Measurements from ENCODE around the gene TMEM72.
"Not testable (repeated sequence)": the region's sequence is repeated elsewhere in the genome, so short reads cannot be mapped to it uniquely, and the experiment has no call there.

TMEM72 gene
- 0 to 0.06 reads per million in 2 experiments for total RNA-seq

DNA sequence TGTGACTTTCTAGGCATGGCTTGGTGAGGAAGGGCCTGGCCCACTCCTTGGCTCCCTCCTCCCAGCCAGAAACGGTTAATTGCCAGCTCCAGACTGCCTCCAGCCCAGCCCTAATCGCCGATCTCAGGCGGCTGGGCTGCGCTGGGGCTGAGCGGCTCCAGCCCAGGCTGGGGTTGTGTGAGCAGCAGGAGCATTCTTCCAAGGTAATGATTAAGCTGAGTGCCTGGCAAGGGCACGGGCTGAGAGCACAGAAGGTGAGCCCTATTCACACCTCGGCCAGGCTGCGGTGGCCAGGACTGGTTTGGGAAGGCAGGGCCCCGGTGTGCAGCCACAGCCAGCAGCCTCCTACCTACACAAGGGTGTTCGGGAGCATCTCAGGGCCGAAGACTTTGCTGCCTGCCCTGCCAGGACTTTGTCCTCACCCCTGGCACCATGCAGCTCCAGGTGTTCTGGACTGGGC is at the start of gene TMEM72:
TSS of gene TMEM72 (plus strand) at position 257 of the 460 bp plus-strand sequence. CDS start at position 433, 176 bp downstream.
- DNase-seq (ENCODE audit: low read depth) = no peak

GRCh38 chr10:44862006-44862751 is 49.0 kb upstream of the TMEM72 start:
- DNase-seq (ENCODE audit: low read depth) = no peak

GRCh38 chr10:44862924-44863323 is 48.2 kb upstream of the TMEM72 start:
- DNase-seq (ENCODE audit: low read depth) = no peak

GRCh38 chr10:44863344-44864047 is 47.6 kb upstream of the TMEM72 start:
- DNase-seq (ENCODE audit: low read depth) = peak; percentile 31

DNA sequence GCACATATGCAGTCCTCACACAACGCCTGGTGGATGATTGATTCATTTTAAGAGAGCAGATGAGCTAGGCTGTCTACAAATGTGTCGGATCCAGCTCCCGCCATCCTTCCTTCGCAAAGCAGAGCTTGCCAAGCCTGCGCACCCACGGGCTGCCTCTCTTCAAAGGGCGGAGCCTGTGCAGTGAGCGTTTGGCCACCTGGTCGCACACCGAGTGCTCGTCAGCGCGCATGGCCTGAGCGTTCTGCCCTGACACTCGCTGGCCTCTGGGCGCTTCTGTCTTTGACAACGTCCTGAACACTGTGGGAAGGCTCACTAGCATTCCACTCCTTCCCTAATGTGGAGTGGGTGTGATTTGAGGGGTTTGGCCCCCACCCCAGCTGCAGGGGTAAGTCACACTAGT is 47.1 kb upstream of the TMEM72 start:
- no peak for DNase-seq (ENCODE audit: low read depth)

GRCh38 chr10:44864637-44865288 is 46.4 kb upstream of the TMEM72 start:
- peak; percentile 67 for DNase-seq (ENCODE audit: low read depth)

GRCh38 chr10:44865289-44865671 is 45.9 kb upstream of the TMEM72 start:
- DNase-seq (ENCODE audit: low read depth) = no peak

DNA sequence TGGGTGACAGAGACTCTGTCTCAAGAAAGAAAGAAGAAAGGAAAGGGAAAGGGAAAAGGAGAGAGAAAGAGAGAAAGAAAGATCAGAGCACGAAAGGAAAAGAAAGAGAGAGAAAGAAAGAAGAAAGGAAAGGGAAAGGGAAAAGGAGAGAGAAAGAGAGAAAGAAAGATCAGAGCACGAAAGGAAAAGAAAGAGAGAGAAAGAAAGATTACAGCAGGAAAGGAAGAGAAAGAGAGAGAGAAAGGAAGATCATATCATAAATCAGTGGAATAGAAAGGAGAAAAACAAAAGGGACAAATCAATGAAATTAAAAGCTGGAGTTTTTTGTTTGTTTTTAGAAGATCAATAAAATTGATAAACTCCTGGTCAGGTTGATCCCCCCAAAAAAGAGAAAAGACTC is 44.8 kb upstream of the TMEM72 start:
- not testable (repeated sequence) for DNase-seq (ENCODE audit: low read depth)

DNA sequence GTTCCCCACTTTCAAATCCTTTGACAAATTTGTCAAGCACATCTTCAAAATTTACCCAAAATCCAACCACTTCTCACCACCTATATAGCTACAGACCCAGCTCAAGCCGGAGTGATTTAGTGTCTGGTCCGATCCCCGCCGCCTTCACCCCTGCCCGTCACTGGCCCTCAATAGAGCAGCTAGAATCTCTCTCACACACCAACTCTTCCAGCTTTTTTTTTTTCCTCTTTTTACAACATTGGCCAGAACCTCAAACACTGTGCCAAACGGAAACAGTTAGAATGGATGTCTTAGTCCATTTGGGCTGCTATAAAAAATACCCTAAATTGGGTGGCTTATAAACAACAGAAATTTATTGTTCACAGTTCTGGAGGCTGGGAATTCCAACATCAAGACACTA is 41.1 kb upstream of the TMEM72 start:
- no peak for DNase-seq (ENCODE audit: low read depth)

DNA sequence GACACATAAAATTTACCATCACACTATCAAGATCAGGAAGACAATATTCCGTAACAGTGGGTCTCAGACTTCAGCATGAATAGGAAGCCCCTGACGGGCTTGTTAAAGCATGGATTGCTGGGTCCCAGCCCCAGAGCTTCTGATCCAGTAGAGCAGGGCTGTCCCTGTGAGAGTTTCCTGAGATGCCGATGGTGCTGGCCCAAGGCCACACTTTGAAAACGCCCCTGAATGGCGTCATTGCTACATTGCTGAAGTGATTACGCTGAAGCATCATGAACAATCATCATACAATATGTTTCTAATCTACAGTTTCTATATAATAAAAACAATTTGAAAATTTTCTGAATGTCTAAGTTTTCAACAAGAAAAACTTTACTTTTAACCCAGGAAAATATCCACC is 38.0 kb upstream of the TMEM72 start:
- no peak for DNase-seq (ENCODE audit: low read depth)

DNA sequence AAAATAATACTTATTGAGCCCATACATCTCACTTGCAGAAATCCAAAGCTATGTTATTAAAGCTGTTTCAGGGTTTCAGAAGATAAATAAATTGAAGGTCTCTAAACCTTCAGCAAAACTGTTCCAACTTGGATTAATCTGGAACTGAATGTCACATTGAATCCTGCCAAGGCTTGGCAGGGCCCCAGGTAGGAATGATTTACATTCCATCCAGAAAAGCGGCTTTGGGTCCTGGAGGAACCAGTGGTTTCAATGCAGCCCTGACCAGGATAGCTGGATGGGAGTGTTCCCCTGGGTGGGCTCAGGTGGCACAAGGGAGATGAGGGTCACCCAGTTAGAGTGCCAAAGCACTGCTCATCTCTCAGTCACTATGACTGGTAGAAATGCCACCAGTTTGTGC is 37.0 kb upstream of the TMEM72 start:
- no peak for DNase-seq (ENCODE audit: low read depth)

- peak; percentile 60 for DNase-seq (ENCODE audit: low read depth)
These were observed 32.2 kb upstream of the TMEM72 start for GRCh38 chr10:44878706-44879530.

DNA sequence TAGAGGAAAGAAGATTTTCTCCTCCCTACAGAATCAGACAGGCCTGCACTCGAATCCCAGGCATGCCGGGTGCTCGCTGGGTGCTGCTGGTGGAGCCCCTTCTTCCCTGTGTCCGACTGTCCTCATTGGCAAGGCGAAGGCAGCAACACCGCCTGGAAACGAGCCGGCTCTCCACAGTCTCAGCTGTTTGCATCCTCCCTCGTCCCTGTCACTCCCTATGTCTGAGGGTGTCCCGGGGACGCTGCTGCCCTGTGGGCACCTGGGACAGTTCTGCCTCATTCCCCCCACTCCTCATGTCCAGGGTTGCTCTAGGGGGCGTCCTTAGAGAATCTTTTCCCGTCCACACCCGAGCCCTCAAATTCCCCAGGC is 31.6 kb upstream of the TMEM72 start:
- no peak for DNase-seq (ENCODE audit: low read depth)

DNA sequence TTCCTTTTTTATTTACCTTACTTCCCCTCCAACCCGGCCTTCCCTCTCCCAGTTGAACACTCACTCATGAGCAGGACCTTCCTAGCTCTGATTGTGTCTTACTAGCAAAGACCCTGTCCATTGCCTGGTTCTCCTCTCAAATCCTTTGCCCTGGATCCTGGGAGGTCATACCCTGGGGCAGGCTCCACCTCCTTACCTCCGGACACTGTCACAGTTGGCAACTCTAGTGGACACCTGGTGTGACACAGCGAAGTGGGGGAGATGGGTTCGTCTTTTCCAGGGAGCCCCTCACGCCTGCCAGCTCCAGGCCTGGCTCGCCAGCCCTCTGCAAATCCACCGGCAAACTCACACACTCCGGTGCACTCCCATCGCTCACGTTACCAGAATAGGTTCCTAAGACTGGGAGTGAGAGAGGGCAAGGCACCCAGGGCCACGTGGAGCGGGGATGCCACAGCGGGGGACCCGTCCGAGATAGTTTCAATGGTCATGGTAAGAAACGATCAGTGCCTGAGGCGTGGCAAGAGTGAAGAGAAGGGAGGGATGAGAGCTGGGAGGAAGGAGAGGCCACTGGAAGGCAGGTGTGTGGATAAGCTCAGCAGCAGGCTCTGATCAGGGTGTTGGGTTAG is 30.9 kb upstream of the TMEM72 start:
- no peak for DNase-seq (ENCODE audit: low read depth)

DNA sequence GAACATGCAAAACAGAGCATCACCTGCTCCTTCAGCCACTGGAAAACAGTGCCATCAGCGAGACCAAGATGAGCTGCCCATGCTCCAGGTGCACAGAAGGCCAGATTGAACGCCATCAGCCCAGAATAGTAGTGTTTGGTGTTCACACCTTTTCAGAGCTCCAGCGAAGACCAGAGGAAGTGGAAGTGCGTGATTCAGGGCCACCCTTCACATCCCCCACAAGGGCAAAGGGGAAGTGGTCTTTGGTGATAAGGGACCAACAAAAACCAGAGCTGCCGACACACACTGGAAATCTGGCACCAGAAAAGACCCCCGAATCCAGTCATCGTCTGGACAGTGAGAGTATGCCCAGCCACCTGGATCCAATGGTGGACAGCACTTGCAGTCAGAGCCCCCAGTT is 29.5 kb upstream of the TMEM72 start:
- no peak for DNase-seq (ENCODE audit: low read depth)

DNA sequence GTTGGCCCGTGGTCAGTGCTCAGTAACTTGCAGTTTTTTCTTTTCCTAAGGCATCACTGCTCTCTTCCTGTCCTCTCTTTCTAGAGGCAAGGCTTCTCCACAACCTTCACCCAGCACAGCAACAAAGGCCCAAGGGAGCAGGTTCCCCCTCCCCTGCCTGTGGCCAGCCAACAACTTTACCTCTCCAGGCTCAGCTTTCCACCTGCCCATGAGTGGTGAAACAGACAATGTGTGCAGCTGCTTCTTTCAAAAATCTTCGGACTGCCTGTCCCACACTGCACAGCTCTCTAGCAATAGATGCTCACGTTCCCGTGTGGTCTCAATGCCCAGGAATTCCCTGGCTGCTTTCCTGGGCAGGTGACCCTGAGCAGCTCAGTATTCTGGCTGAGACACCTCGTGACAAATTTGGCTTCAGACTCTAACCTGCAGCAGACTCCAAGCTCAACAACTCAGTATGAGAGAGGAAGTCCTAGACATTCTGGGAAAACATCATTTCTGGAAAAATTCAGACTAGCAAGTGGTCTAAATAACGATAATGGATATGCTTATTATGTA is 28.9 kb upstream of the TMEM72 start:
- no peak for DNase-seq (ENCODE audit: low read depth)

DNA sequence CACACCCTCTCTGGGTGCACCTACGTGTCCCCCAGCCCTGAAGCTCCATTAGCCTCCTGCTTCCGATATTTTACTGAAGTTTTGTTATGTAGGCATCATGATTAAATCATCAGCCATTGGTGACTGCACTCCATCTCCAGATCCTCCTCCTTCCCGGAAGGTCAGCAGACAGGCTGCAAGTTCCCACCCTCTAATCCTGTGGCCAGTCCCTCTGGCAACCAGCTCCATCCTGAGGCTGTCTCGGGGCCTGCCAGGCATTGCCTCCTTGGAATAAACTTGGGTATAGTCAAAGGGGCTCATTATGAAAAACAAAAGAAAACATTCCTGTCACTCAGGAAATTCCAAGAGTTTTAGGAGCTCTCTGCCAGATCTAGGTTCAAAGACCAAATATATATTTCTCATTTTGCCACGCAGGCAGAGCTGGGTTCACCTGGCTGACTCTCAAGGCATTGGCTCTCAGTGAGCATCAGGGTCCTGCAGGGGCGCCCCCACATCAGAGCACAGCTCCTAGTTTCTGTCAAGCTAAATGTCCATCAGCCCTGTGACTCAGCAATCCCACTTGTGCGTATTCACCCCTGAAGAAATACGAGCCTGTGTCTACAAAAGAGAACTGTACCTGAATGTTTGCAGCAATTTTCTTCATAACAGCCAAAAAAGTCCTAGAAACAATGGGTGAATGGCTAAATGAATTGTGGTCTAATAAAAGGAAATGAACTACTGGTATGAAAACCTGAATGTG is 27.4 kb upstream of the TMEM72 start:
- no peak for DNase-seq (ENCODE audit: low read depth)

DNA sequence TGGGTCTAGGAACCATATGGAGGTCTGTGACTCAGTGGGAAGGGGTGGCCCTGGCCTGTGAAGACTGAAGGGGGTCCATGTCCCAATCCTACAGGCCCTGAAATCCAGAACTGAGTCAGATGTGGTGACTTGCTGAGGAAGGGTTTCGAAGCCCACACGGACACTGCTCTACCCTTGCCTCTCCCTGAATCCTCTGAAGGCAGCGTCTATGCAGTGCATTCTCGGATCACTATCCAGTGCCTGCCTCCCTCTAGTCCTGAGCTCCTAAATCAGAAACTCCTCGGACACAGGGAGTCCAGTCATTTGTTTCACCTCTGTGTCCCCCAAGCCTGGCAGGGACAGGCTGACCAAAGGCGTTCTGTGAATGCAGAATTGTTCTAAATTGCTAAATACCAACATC is 25.4 kb upstream of the TMEM72 start:
- DNase-seq (ENCODE audit: low read depth) = no peak

DNA sequence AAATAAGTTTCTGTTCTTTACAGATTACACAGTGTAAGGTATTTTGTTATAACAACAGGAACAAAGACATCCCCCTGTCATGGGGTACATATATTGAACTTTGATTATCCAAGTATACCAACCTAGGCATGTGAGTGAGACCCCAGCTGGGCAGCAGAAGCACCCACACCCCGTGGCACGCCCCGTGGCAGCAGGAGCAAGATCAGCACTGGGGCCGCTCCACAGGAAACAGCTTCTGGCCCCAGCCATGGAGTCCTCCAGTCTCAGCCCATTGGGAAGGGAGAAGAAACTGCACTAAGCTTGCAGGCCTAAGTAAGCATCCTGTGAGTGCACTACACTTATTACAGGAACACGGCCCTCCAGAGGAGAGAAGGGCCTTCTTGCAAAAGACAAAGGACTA is 24.2 kb upstream of the TMEM72 start:
- DNase-seq (ENCODE audit: low read depth) = no peak

DNA sequence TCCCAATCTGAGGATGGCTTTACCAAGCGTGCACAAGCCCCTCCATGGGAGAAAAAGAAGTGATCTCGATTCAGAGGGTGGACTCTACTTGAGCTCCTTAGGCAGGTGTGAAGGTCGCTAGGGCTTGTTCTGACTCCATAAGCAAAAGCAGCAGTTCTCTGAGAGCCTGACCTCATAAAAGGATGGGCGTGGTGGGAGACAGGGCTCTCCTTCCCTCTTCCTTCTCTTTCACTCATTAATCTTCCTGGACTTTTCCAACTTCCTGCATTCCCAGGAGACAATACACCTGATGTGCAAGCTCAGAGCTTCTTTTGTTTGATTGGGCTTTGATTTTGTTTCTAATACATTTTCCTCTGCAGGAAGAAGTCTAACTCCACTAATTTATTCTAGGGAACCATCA is 22.3 kb upstream of the TMEM72 start:
- no peak for DNase-seq (ENCODE audit: low read depth)

DNA sequence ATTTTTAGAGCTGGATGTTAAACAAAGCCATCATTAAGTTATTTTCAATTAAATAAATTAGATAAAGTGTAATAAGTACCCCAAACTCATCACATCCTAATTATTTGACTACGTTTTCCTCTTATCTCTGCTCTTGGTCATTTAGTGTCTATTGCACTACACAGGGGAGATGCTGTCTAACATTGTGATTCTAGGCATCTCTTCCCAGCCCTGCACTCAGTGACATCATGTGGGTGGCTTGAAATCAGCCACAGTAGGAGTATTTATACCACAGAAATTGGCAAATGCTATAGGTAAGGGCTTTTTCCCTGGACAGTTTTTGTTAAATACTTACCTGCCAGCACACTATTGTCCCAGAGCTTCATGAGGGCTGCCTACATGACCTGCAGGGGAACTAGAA is 21.3 kb upstream of the TMEM72 start:
- no peak for DNase-seq (ENCODE audit: low read depth)

Data from T follicular helper cell (primary cell).